Jurkat, Clone E6-1 (cell line): ENCODE results near the gene SOX18.

Experiments used
- DNase-seq: peaks from one replicate; pipeline ENCODE4 v3.0.0-alpha.2; 2011; ENCODE audit warnings: low read depth, low spot score
- H3K4me3 ChIP-seq: 2 replicates; pipeline ENCODE4 v1.5.1; 2011; ENCODE audit warnings: mild to moderate bottlenecking, low read length, control low read depth, moderate library complexity

SOX18 gene

DNA sequence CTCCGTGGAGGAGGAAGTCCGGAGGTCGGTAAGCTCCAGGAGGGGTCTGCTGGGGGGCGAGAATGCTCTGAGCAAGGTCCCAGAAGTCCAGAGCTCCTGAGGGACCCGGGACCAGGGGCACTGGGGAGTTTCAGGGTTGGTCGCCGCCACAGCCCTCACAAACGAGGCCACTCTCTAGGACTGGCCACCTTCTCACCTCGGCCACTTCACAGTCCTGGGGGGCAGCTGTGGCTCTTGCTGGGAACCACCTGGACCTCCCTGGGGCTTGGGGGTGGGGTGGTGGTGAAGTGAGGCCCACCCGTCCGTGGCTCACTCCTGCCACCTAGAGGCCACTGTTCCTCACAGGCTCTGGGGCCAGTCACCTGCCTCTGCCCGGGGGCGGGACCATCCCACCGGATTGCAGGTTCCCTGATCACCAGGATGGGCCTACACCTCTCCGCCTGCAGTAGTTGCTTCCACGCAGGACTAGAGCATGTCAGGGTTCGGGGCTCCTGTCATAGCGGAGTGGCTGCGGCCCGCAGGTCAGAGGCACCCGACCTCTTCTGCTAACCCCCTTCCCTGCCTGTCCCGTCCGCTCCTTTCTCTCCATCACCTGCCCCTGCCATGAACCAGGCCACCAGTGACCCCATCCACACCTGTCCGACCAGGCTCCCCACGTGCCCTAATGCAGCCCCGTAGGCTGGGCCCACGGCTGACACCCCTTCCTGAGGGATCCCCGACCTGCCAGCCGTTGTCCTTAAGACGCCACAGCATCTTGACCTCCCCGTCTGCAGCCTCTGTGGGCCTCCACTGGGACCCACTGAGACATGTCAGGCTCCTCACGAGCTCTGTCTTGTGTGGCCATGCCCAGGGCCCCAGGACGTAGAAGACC lies 8.4 kb upstream of the SOX18 start:
- no peak for DNase-seq
- no peak overlapping the region for H3K4me3 ChIP-seq

DNA sequence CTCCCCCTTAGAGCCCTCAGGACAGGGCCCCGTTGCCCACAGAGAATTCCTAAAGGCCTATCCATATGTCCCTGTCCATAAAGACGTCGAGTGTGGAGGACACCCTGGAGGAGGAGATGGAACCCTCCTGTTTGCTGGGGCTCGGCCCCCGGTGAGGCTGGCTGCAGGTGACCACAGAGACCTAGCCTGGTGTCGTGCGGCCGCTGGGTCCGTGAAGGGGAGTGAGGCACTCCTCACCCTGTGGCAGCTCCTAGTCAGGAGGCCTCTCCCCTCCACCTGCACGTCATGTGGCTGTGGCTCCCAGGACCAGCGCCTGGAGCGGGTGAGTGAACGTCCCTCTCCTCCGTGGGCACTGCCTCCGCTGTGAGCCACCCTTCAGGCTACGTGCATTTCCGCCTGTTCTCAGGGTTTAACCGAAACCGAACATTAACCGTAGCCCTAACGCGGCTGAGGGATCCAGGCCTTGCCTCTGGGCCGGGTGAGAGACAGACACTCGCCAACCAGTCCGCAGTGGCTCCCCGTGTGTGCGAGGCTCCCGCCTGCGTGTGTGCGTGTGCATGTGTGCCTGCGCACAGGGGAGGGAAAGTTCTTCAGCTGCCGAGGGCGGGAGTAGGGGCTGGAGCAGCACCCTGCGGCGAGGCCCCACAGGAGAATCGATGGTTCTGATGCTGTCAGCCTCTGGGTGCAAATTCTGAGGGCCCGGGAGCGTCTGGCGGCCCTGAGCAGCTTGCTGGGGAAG lies 7.6 kb upstream of the SOX18 start:
- no peak for DNase-seq
- no peak overlapping the region for H3K4me3 ChIP-seq

DNA sequence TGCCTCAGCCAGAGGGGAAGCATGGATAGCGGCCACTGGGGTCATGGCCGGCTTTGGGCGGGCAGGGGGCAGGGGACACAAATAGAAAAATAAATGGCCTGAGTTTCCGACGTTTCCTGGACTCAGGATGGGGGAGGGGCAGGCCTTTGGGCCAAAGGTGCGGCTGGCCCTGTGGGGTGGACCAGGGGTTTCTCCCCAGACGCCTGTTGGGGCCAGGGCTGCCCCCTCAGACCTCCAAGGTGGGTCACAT lies 7.1 kb upstream of the SOX18 start:
- no peak for DNase-seq
- H3K4me3 ChIP-seq, result no peak overlapping the region

DNA sequence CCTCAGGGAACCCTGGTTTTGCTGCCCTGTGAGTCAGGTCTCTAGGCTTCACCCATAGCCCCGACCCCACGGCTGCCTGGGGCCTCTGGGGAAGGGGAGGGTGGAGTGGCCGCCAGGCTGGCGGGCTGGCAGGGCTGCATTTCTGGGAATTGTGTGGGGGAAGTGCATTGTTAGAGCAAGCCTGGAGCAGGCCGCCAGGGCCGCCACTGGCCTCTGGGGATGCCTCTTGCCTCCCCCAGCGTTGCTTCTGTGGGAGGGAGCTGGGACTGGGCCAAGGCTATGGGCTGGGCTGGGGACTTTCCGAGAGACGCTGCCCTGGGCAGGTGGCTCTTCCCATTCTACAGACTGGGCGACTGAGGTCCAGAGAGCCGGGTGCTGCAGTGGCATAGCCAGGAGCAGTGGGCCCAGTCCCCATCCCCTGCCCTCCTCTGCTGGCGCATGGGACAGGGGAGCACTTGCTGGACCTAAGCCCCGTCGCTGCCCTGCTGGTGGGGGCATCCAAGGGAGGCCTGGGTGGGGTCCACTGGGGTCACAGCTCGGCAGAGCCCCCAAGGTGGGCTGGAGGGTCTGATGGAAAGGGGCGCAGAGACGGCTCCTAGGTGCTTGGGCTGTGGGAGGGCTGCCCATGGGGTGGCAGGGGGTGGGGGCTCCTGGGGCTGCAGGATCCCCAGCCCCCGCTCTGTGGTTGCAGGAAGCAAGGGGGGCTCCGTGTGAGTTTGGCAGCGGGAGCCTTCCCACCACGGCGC lies 6.6 kb upstream of the SOX18 start:
- H3K4me3 ChIP-seq, result no peak overlapping the region
- DNase-seq, result no peak

DNA sequence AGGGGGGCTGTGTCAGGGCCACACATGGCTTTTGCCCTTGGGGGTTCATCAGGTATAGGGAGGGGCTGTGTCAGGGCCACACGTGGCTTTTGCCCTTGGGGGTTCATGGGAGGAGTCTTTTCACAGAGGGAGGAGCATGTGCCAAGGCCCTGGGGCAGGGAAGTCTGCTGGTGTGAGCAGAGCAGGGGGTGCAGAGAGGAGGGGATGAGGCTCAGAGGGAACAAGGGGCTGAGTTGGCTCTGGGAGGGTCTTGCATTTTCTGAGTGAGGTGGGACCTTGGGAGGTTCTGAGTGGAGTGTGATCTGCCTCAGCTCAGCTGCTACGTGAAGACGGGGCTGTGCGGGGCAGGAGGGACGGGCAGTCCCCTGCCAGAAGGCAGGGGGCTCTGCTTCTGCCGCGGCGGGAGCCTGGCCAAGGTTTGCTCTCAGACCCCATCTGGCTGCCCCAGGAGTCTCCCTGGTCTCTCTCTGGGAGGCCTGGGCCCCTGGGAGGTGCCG lies 6.0 kb upstream of the SOX18 start:
- no peak for DNase-seq
- no peak overlapping the region for H3K4me3 ChIP-seq

DNA sequence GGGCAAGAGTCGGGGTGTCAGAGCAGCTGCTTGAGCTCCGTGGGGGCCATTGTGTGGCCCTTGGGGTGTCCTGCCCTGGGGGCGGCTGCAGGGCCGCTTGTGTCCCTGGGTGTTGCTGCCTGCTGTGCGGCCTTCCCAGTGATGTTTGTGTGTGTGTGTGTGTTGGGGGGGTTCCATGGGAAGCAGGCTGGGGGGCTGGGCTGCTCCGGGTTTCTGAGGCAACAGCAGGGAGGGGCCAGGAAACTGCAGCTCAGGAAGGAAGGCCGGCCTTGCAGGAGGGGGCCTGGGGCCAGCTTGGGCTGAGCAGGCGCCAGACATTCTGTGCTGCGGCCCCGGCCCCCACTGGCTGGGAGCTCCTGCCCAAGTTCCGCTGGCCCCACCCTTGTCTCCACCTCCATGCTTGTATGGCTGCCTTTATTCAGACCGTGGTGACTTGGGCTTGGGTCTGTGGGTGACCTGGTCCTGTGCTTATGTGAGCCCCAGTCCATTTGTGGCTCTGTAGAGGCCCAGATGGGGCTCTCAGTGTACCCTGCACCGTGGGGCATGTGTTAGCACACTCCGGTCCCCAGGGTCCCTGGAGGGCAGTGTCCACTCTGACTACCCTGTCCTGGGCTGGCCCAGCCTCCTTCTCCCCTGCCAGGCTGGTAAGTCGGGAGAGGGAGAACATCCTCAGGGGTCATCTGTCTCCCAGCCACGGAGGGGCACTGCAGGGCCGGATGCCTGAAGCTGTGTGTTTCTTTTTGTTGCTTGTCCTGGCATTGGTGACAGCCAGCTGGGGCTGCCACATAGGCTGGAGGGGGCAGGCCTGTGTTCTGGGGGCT lies 4.6 kb upstream of the SOX18 start:
- H3K4me3 ChIP-seq, result no peak overlapping the region
- DNase-seq, result no peak

DNA sequence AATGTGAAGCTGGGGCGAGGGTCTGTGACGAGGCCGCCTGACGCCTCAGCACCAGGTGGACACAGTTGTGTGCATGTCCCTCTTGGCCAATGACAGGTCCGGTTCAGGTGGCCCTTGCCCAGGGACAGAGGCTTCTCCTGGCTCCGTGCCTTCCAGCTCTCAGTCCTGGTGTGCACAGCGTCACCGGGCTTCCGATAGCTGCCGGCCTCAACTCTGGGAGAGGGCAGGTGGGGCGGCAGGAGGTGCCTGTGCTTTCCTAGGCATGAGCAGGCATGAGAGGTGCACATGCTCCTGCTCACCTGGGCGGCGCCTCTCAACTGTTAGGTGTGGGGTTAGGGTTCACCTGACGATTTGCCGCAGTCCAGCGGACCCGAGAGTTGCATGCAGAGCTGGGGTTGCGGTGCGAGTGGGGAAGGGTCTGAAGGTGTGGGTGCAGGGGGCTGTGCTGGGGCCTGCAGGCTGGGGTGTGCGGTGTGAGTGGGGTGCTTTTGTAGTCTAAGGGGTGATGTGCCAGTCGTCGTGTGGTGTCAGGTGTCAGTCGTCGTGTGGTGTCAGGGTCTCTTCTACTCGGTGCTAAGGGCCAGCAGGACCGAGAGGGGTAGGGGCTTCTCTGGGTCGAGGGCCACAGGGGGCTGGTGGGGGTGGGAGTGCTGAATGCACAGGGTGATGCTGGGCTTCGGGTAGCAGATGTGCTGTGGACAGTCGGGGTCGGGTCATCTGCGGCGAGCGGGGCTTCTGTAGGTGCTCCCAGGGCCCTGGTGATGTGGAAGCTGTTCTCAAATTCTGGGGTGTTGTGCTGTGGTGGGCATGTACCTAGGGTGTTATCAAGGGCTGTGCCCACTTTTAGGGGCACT lies 3.8 kb upstream of the SOX18 start:
- DNase-seq, result no peak
- H3K4me3 ChIP-seq, result no peak overlapping the region

DNA sequence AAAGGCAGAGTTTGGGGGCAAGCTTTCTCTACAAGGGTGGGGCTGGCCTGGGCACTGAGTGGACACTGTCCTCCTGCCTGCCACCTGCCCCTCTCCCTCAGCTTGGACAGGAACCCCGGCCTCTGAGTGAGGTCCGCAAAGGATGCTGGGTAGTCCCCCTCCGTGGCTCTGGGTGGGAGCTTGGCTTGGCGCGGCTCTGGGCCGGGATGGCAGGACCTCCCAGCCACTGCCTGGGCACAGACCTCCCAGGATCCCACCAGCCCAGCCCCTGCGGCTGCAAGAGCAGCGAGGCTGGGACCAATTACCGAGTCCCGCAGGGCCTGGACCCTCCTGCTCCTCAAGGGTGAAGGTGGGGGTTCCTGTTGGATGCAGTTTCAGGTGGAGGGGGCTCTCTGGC lies 2.9 kb upstream of the SOX18 start:
- no peak overlapping the region for H3K4me3 ChIP-seq
- DNase-seq, result no peak

DNA sequence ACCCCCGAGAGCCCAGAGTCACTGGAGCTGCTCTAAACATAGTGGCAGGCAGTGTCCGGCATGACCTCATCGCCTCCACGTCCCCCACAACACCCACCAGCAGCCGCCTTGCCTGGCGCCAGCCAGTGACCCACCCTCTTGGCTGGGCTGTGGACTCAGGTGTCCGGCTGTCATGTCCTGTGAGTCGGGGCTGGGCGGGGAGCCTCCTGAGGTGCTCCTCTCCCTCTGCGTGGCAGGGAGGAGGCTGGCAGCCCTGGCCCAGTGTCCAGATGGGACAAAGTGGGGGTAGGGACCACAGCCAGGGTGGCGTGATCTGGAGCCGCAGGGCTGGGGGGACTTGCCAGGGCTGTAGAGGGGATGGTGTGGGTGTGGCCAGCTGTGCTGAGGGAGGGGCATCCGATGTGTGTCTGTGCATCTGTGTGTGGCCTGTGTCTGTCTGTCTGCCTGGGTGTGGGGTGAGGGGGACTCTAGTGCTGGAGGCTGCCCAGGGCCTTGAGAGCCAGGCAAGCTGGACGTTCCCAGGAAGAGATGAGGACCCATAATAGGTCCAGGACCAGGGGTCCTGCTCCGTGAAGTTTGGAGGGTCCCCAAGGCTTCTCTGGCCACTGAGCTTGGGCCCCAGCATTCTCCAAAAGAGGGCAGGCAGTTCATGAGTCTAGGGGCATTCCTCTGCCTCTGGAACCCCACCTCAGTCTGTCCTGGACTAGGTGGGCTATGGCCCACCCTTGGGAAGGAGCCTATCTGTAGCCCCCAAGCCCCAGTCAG lies 2.3 kb upstream of the SOX18 start:
- no peak for DNase-seq
- H3K4me3 ChIP-seq, result no peak overlapping the region

DNA sequence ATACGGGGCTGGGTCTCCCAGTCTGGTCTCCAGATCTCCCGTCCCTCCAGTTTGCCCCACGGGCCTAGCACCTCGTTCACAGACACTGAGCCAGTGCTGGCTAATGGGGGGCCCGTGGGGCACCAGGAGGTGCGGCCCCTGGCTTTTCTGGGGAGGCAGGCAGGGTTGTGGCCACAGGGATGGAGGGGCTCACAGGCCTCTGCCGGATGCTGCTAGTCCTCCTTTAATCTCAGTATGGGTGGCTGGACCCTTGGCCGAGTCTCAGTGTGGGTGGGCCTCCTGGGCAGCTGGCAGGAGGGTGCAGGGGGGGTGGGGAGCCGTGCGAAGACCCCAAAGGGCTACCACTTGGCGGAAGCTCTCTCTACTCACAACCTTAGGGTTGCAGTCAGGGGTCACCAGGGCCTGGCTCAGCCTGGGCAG lies 1.6 kb upstream of the SOX18 start:
- DNase-seq, result no peak
- H3K4me3 ChIP-seq, result no peak overlapping the region

DNA sequence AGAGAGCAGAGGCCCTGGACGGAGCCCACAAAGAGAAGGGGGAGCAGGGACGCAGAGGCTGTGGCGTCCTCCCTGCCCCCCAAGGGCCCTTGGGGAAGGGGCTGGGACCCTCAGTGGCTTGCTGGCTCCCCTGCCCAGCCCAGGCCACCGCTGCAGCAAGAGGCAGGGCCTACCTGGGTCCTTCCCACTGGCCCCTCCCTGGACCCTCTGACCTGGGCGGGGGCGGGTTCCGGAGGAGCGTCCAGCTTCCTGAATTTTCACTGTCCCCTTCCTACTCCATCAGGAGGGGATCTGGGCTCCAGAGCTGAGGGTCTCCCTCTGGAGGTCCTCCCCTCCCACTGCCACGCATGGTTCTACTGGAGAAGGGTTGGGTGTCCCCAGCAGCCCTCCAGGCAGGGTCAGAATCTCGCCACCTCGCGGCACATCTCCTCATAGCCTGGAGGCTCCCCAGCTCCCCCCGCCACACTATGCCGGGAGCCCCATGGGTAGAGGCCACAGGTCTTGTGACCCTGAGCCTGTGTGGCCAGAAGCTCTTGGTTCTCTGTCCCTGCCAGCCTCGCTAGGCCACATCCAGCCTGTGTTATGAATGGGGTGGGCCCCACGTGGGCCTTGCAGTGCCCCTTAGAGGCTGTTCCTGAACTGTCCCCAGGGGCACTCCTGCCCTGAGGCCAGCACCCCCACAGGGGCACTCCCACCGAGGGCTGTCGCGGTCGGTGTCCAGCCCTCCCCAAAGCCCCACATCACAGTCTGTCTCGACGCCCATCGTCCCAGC lies 1.0 kb upstream of the SOX18 start:
- no peak for DNase-seq
- no peak overlapping the region for H3K4me3 ChIP-seq

DNA sequence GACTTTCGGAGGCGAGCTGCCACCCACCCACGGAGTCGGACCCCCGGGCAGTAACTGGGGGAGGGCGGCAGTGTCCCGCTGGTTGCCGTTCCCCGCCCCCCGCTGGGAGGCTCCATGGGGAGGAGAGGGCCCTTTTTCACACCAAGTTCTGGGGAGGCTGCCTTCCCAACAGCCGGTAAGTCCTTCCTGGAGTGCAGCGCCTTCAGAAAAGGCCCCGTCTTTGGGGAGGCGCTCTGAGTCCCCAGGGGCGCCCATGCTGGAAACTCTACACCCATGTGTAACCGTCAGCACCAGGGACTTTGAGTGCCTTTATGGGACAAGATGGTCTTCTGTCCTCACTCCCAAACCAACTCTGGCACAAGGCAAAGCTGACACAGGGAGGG lies 430 bp upstream of the SOX18 start:
- DNase-seq, result no peak
- no peak overlapping the region for H3K4me3 ChIP-seq

DNA sequence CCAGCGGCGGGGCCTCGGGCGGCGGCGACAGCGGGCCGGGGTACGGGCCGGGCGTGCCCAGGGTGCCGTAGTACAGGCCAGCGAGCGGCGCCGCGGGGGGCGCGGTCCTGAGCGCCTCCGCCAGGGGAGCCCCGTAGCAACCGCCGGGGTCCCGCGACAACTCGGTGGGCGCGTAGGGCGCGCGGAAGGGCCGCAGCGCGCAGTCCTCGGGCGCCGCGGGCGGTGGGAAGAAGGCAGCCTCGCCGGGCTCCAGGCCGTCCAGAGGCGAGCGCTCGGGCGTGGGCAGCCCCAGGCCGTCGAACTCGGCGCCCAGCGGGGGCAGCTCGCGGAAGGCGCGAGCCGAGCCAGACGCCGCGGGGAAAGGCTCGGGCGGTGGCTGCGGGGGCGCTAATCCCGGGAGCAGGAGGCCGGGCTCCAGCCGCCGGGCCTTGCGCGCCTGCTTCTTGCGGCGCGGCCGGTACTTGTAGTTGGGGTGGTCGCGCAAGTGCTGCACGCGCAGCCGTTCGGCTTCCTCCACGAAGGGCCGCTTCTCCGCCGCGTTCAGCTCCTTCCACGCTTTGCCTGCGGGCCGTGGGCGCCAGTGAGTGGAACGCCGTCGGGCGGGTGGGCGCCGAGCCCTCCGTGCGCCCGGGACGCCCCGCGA lies 916 bp downstream of the SOX18 start:
- no peak for DNase-seq
- no peak overlapping the region for H3K4me3 ChIP-seq

DNA sequence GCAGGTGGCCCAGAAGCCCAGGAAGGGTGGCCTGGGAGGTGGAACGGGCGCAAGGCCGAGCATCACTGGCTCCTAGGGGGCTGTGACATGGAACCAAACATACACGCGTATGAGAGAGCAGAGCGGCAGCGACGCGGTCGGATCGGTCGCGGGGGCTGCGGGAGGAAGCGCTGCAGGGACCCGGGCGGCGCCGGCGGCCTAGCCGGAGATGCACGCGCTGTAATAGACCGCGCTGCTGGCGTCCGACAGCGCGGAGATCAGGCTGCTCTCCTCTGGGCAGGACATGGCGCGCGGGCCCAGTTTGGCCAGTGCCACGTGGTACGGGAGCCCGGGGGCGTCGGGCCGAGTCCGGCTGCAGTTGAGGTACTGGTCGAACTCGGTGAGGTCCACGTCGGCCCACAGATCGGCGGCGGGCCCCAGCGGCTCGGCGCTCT lies 1.5 kb downstream of the SOX18 start:
- H3K4me3 ChIP-seq, result no peak overlapping the region
- DNase-seq, result no peak

DNA sequence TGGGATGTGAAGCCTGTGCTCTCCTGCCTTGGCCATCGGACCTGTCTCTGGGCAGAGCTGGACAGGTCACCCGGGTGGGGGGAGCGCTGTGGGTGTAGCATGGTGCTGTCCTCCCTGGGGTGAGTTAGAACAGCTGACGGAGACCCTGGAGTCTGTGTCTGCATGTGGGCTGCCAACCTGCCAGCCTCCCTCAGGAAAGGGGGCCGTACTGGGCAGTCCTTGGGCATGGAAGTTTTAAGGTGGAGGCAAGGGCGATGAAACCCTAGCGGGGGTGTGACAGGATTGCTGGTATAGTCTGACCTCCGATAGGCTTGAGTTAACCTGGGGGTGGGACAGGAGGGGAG lies 2.4 kb downstream of the SOX18 start:
- no peak overlapping the region for H3K4me3 ChIP-seq
- no peak for DNase-seq

DNA sequence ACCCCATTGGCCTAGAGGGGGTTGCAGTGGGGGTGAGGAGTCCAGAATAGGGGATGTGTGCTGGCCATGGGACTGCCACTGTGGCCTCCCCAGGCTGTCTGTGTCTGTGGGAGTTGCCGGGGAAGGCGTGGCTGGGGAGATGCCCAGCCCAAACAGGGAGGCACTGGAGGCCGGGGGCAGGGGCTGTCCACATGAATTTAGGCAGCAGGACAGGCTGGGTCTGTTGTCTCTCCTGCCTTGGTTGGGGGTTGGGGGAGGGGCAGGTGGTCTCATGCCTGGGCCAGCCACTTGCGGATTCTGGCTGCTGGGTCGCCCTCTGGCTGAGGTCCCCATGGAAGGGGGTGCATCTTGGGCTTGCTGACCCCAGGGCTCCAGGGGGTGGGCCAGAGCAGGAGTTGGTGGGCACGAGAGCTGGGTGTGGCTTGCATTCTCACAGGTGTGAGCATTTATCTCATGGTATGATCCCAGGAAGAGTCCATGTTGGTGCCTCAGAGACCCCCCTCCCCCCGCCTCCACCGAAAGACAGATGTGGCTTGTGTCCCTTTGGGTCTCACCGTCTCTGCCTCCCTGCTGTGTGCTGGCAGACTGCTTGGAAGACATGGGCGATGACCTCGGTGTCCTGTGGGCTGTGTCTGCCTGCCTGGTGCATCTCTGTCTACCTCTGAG lies 4.0 kb downstream of the SOX18 start:
- no peak overlapping the region for H3K4me3 ChIP-seq
- no peak for DNase-seq
